ENCODE data around the gene KIF5B. TPM values are rescaled to one million over a fixed set of nuclear protein-coding genes. Genes with fewer than 3 reads are reported as not detected.

The KIF5B gene
- total RNA-seq, 1 experiment from 2014 or later = 84.4 TPM

DNA sequence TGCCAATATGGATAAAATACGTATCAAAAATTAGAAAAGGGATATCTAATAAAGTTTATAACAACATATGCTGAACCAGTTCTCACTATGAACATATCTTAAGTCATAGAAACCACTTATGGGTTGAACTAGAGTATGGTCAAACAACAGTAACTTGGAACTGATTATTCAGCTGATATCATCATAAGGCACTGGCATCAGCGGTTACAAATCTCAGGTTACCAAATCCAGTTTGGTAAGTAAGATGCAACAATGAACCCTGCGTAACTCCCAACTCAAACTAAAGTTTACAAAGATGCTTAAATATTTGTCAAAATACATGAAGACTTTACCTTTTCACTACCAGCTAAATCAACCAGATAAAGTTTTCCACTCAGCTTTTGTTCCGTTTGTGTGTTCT lies 19.3 kb downstream of the KIF5B start:
- CTCF ChIA-PET = no interaction called here
- H4K20me1 ChIP-seq (ENCODE audit: low read length) = peaks cover 26% of the 10 kb centered on the region

DNA sequence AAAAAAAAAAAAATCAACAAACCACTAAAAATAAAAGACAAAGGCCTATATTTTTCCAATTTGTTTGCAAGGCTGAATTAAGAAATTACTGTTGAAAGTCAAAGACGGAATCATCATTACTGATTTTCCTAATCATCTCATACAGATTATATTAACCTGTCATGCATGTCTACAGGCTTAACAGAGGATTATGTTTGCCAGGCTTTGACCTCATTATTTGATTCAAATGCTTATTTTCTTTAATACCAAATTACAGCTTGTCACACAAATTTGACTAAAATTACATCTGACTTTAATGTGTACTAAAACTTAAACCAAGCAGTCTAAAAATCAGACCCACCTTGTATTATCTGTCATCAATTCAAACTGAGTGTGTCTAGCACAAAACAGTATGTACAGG lies 21.2 kb downstream of the KIF5B start:
- no peaks in the 10 kb centered on the region for H3K9me3 ChIP-seq (ENCODE audit: low read length)
- no peak overlapping the region for H3K9ac ChIP-seq (ENCODE audit: low read length)
- POLR2A ChIA-PET (ENCODE audit: unreplicated experiment) = no interaction called here
- DNase-seq (no peak), ATAC-seq (no peak)
- peaks cover 14% of the 10 kb centered on the region; the same call in 1 of the 2 replicates for H4K20me1 ChIP-seq (ENCODE audit: low read length)
- peaks cover 3% of the 10 kb centered on the region; the same call in 1 of the 2 replicates for H3K4me1 ChIP-seq (ENCODE audit: insufficient read depth, low read length)
- H3K4me2 ChIP-seq (ENCODE audit: low read length) = no peak overlapping the region
- TF ChIP-seq EZH2 (IDR thresholded peaks at IDR 0.05; ENCODE audit: low read length, unreplicated experiment) (no peak), CTCF (conservative IDR thresholded peaks at IDR 0.05; ENCODE audit: low read depth, low read length) (no peak), EZH2phosphoT487 (IDR thresholded peaks at IDR 0.05; ENCODE audit: borderline replicate concordance, low read length) (no peak)
- peaks cover 69% of the 10 kb centered on the region for H3K36me3 ChIP-seq (ENCODE audit: low read depth, low read length)
- no peaks in the 10 kb centered on the region for H3K27me3 ChIP-seq (ENCODE audit: low read length)
- H3K4me3 ChIP-seq (ENCODE audit: low read length) = no peak overlapping the region
- intact Hi-C loops (cut with micrococcal nuclease) = no loop called here
- H3F3A ChIP-seq (ENCODE audit: low read length, unreplicated experiment) = no peaks in the 10 kb centered on the region
- BruUV-seq (replicated peaks) = no TSS peak
- peaks cover 25% of the 10 kb centered on the region for H3K79me2 ChIP-seq (ENCODE audit: low read length)
- no peak overlapping the region for H2AFZ ChIP-seq (ENCODE audit: low read length)
- CTCF ChIA-PET = no interaction called here
- H3K27ac ChIP-seq (ENCODE audit: low read length) = no peak overlapping the region
- H3K9me2 ChIP-seq (replicated peaks; ENCODE audit: low read length) = no peaks in the 10 kb centered on the region

More for the DNA sequence above, 19.3 kb downstream of the KIF5B start:
- H3K9me2 ChIP-seq (replicated peaks; ENCODE audit: low read length) = no peaks in the 10 kb centered on the region
- peaks cover 56% of the 10 kb centered on the region for H3K36me3 ChIP-seq (ENCODE audit: low read depth, low read length)
- POLR2A ChIA-PET (ENCODE audit: unreplicated experiment) = no interaction called here
- H2AFZ ChIP-seq (ENCODE audit: low read length) = no peak overlapping the region
- ATAC-seq = no peak
- no peak overlapping the region for H3K4me3 ChIP-seq (ENCODE audit: low read length)
- H3F3A ChIP-seq (ENCODE audit: low read length, unreplicated experiment) = no peaks in the 10 kb centered on the region
- no peaks in the 10 kb centered on the region for H3K27me3 ChIP-seq (ENCODE audit: low read length)
- intact Hi-C loops (cut with micrococcal nuclease) = no loop called here
- no peak overlapping the region for H3K9ac ChIP-seq (ENCODE audit: low read length)
- TF ChIP-seq EZH2 (IDR thresholded peaks at IDR 0.05; ENCODE audit: low read length, unreplicated experiment) = no peak
- TF ChIP-seq CTCF (conservative IDR thresholded peaks at IDR 0.05; ENCODE audit: low read depth, low read length) = no peak
- peak; percentile 23 for DNase-seq
- peaks cover 3% of the 10 kb centered on the region; the same call in 1 of the 2 replicates for H3K4me1 ChIP-seq (ENCODE audit: insufficient read depth, low read length)
- no peak overlapping the region for H3K27ac ChIP-seq (ENCODE audit: low read length)
- BruUV-seq (replicated peaks) = no TSS peak
- peaks cover 38% of the 10 kb centered on the region for H3K79me2 ChIP-seq (ENCODE audit: low read length)
- H3K4me2 ChIP-seq (ENCODE audit: low read length) = no peak overlapping the region
- H3K9me3 ChIP-seq (ENCODE audit: low read length) = no peaks in the 10 kb centered on the region

- Histone ChIP-seq H3K9me3 (ENCODE audit: low read length) (no peaks in the 10 kb centered on the region), H3F3A (ENCODE audit: low read length, unreplicated experiment) (no peaks in the 10 kb centered on the region), H3K4me2 (ENCODE audit: low read length) (no peak overlapping the region), H3K27me3 (ENCODE audit: low read length) (no peaks in the 10 kb centered on the region), H3K4me1 (ENCODE audit: insufficient read depth, low read length) (peaks cover 3% of the 10 kb centered on the region; the same call in 1 of the 2 replicates), H3K9me2 (replicated peaks; ENCODE audit: low read length) (no peaks in the 10 kb centered on the region), H3K79me2 (ENCODE audit: low read length) (peaks cover 16% of the 10 kb centered on the region; the same call in 1 of the 2 replicates), H3K27ac (ENCODE audit: low read length) (no peak overlapping the region), H3K36me3 (ENCODE audit: low read depth, low read length) (peaks cover 81% of the 10 kb centered on the region), H3K4me3 (ENCODE audit: low read length) (no peak overlapping the region), H4K20me1 (ENCODE audit: low read length) (0 out of 2 replicates have a peak, but pooled peaks cover 5% of the 10 kb centered on the region), H2AFZ (ENCODE audit: low read length) (no peak overlapping the region), H3K9ac (ENCODE audit: low read length) (no peak overlapping the region)
- ATAC-seq (no peak), DNase-seq (no peak)
- intact Hi-C loops (cut with micrococcal nuclease) = no loop called here
- TF ChIP-seq EZH2 (IDR thresholded peaks at IDR 0.05; ENCODE audit: low read length, unreplicated experiment) (no peak), CTCF (conservative IDR thresholded peaks at IDR 0.05; ENCODE audit: low read depth, low read length) (no peak), EZH2phosphoT487 (IDR thresholded peaks at IDR 0.05; ENCODE audit: borderline replicate concordance, low read length) (no peak)
- BruUV-seq (replicated peaks) = no TSS peak
- CTCF ChIA-PET = no interaction called here
- POLR2A ChIA-PET (ENCODE audit: unreplicated experiment) = no interaction called here
Observed at GRCh38 chr10:32033171-32033570, 23.1 kb downstream of the KIF5B start.

All from PC-3 (cell line).